ENCODE data around the gene ARSG. TPM values are rescaled to one million over a fixed set of nuclear protein-coding genes. Genes with fewer than 3 reads are reported as not detected.

ARSG gene
- polyA plus RNA-seq, 1 of the 3 experiments (the other 2 are of a cell fraction), result 0.41 TPM

DNA sequence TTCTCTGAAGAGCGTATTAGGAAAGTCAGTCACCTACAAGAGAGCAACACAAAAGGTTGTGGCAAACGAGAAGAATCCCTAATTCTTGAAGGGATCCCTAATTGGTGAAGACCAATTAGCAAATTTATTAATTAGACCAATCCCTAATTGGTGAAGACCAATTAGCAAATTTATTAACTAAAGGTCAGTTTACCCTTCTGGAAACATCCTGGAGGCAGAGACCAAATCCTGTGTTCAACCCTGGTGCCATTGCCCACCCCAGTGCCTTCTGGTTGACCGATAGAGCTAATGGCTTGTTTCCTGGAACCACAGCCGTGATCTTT, 91.8 kb downstream of the ARSG start (continued):
- no peak for TF ChIP-seq REST (IDR thresholded peaks at IDR 0.05; ENCODE audit: low read depth, low read length)

DNA sequence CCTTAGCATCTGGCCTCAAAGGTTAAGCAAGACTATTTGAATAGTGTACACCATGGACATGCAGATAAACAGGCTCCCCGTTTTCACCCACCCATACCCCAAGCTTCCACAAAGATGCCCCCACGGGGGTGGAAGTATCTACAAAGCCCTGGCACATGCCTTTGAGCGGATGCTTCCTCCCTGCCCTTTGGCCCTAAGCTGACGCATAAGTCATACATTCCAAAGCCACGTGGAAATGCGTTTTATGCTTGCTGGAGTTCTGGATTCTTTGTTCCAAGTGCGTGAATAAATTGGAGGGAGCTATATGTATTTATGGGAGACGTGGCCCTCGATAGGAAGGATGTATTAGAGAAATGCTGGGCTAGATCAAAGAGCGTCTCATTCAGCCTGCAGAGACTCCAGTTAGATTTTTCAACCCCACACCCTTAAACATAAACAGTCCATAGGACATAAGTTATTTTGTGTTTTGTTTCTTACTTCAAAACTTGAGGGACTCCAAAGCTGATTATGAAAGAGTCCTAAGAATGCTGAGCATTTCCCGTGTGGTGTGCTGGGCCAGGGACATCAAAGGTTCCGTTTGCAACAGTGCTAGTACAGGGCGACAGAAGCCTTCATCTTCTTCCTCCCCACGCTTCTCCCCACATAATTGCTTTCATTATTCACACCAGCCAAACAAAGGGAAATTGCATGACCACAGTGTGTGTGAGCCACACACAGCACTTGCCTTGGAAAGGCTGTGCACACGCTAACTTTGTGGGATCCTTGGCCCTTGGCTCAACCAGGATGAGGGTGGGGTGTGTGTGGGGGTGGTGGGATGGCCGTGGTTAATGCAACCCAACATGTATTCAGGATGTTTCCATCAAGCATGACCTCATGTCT, 92.4 kb downstream of the ARSG start:
- WGBS (ENCODE audit: low lambda C conversion rate), result 51% methylated on average over 16 of the region's 16 CpGs
- Histone ChIP-seq H3K27ac (ENCODE audit: low read depth in 2 of 2, low read length in 1 of 2) (no peak overlapping the region), H3K9me2 (no peaks in the 10 kb centered on the region), H3K9me3 (no peaks in the 10 kb centered on the region), H3K4me2 (no peak overlapping the region), H3K36me3 (replicated peaks in 1 of 2; ENCODE audit: control insufficient read depth in 1 of 2, insufficient read depth in 2 of 2, low read length in 1 of 2) (no peaks in the 10 kb centered on the region), H3F3A (replicated peaks; ENCODE audit: insufficient read depth) (no peaks in the 10 kb centered on the region), H3K27me3 (ENCODE audit: insufficient read depth) (no peaks in the 10 kb centered on the region; the same call in 1 of the 2 replicates), H3K4me3 (ENCODE audit: low read depth in 2 of 2, low read length in 1 of 2) (no peak overlapping the region), H3K79me2 (ENCODE audit: insufficient read depth) (no peaks in the 10 kb centered on the region), H3K4me1 (ENCODE audit: control insufficient read depth in 1 of 2, insufficient read depth in 2 of 2, low read depth in 1 of 2, low read length in 1 of 2) (no peaks in the 10 kb centered on the region), H3K9ac (no peak overlapping the region), H4K20me1 (ENCODE audit: insufficient read depth) (no peaks in the 10 kb centered on the region), H2AFZ (ENCODE audit: low read depth) (no peak overlapping the region)
- ChIA-PET POLR2A (no interaction called here), CTCF (interaction anchor here (2.5 kb wide), 2 partner anchors 15 to 53 kb away, joined by 11 to 17 read pairs; no protein-coding TSS in a partner anchor)
- no peak for TF ChIP-seq REST (IDR thresholded peaks at IDR 0.05; ENCODE audit: low read depth, low read length)
- no peak for TF ChIP-seq TAF1 (IDR thresholded peaks at IDR 0.05; ENCODE audit: borderline replicate concordance, low read depth, low read length)
- TF ChIP-seq FOXJ3 (CRISPR knock-in tag; IDR thresholded peaks at IDR 0.05), result no peak
- no peak for TF ChIP-seq NRF1 (IDR thresholded peaks at IDR 0.05; ENCODE audit: low read depth, low read length)
- TF ChIP-seq MXI1 (IDR thresholded peaks at IDR 0.05; ENCODE audit: low read depth, low read length), result no peak
- TF ChIP-seq MEF2A (IDR thresholded peaks at IDR 0.05; ENCODE audit: borderline replicate concordance, low read depth), result no peak
- no peak for DNase-seq

Measured in SK-N-SH (cell line).